ENCODE data around the gene DPY19L3. TPM values are rescaled to one million over a fixed set of nuclear protein-coding genes. Genes with fewer than 3 reads are reported as not detected.

Gene DPY19L3
- total and polyA plus RNA-seq, 2 donors (not counting 1 experiment from before 2014, with no cell fraction given): 18.8 to 24.2 TPM

DNA sequence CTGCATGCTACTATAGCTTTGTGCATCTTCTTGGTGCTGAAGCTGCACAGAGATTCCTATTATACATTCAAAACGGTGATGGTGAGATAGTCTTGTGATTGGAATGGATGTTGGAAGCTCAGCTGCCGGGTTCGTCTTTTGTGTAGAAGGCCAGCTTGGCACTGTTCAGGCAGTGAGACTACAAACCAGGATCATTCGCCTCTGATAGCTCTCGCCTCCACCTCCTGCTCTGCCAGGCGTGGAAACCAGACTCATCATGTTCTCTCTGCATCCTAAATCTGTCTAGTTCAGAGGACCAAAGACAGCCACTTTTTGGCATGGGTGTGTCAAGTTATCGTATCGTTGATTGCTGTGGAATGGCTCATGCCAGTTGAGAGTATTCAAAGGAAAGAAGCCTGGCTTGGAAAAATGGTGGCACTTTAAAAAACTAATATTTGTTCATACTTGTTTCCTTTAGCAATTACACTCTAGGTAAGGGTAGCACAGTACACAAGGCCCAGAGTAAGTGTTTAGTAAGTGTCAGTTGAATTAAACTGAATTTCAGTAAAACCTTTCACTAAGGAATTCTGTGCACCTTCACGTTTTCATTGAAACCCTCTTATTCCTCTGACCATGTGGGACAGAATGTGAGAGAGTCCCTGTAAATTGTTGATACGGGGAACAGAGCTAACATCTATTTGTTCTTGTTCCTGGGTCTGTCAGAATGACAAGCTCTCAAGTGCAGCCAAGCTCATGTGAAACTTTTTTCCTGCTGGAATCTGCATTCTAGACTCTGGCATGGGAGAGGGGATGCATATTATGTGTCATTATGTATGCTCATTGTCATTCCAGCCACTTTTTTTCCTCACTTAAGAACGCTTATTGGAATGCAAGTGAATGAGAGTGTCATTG lies 69.8 kb downstream of the DPY19L3 start:
- no peak overlapping the region for H2AFZ ChIP-seq (ENCODE audit: low read length)

DNA sequence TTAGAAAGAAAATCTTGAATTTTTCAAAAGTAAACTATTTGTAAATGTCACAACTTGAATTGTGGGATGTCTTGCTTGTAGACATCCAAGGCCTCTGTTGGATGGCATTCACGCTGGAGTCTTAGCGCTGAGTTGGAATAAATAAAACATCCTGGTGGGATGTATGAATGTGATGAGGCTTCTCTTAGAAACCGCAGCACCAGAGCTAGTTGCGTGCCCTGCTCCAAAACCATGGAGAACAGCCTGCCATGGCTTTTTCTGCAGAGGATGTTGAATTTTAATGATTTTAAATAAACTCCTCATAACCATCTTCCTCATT lies 70.4 kb downstream of the DPY19L3 start:
- H3K27ac ChIP-seq (ENCODE audit: insufficient read depth, low read length): no peak overlapping the region
- no peak overlapping the region for H3K4me2 ChIP-seq (ENCODE audit: extremely low read depth, insufficient read depth, low read length)
- H2AFZ ChIP-seq (ENCODE audit: low read length): no peak overlapping the region
- TF ChIP-seq, protein P1, sequence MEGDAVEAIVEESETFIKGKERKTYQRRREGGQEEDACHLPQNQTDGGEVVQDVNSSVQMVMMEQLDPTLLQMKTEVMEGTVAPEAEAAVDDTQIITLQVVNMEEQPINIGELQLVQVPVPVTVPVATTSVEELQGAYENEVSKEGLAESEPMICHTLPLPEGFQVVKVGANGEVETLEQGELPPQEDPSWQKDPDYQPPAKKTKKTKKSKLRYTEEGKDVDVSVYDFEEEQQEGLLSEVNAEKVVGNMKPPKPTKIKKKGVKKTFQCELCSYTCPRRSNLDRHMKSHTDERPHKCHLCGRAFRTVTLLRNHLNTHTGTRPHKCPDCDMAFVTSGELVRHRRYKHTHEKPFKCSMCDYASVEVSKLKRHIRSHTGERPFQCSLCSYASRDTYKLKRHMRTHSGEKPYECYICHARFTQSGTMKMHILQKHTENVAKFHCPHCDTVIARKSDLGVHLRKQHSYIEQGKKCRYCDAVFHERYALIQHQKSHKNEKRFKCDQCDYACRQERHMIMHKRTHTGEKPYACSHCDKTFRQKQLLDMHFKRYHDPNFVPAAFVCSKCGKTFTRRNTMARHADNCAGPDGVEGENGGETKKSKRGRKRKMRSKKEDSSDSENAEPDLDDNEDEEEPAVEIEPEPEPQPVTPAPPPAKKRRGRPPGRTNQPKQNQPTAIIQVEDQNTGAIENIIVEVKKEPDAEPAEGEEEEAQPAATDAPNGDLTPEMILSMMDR (conservative IDR thresholded peaks at IDR 0.05 in 1 of 2, IDR thresholded peaks at IDR 0.05 in 1 of 2; ENCODE audit: low read depth in 1 of 2, low read length in 2 of 2): no peak
- no peak for TF ChIP-seq EZH2 (IDR thresholded peaks at IDR 0.05; ENCODE audit: low read length, missing control alignments)
- peaks cover 5% of the 10 kb centered on the region for H3K36me3 ChIP-seq (ENCODE audit: control insufficient read depth, insufficient read depth, low read length)
- no peaks in the 10 kb centered on the region for H3K9me3 ChIP-seq (ENCODE audit: control insufficient read depth, insufficient read depth, low read depth, low read length)
- no peak overlapping the region for H3K4me3 ChIP-seq (replicated peaks in 1 of 4; ENCODE audit: control extremely low read depth in 1 of 4, insufficient read depth in 1 of 4, low read depth in 3 of 4, low read length in 4 of 4)
- no peak overlapping the region for H3K9ac ChIP-seq (ENCODE audit: insufficient read depth, low read length)
- H3K4me1 ChIP-seq (ENCODE audit: control insufficient read depth, extremely low read depth, insufficient read depth, low read length): no peaks in the 10 kb centered on the region
- no peaks in the 10 kb centered on the region for H3K27me3 ChIP-seq (ENCODE audit: control insufficient read depth, insufficient read depth, low read length)
- no peak for DNase-seq (ENCODE audit: low read depth in 2 of 2)
- H4K20me1 ChIP-seq (ENCODE audit: control insufficient read depth, extremely low read depth, insufficient read depth, low read length): no peaks in the 10 kb centered on the region
- no peaks in the 10 kb centered on the region for H3K79me2 ChIP-seq (ENCODE audit: control insufficient read depth, insufficient read depth, low read length)

More for the DNA sequence above, 69.8 kb downstream of the DPY19L3 start:
- no peak for TF ChIP-seq EZH2 (IDR thresholded peaks at IDR 0.05; ENCODE audit: low read length, missing control alignments)
- TF ChIP-seq, protein P1 (conservative IDR thresholded peaks at IDR 0.05 in 1 of 2, IDR thresholded peaks at IDR 0.05 in 1 of 2; ENCODE audit: low read depth in 1 of 2, low read length in 2 of 2): no peak
- H3K9ac ChIP-seq (ENCODE audit: insufficient read depth, low read length): no peak overlapping the region
- no peak for DNase-seq (ENCODE audit: low read depth in 2 of 2)
- no peaks in the 10 kb centered on the region for H3K9me3 ChIP-seq (ENCODE audit: control insufficient read depth, insufficient read depth, low read depth, low read length)
- H3K79me2 ChIP-seq (ENCODE audit: control insufficient read depth, insufficient read depth, low read length): no peaks in the 10 kb centered on the region
- H3K36me3 ChIP-seq (ENCODE audit: control insufficient read depth, insufficient read depth, low read length): peaks cover 5% of the 10 kb centered on the region
- no peak overlapping the region for H3K4me2 ChIP-seq (ENCODE audit: extremely low read depth, insufficient read depth, low read length)
- H3K4me1 ChIP-seq (ENCODE audit: control insufficient read depth, extremely low read depth, insufficient read depth, low read length): no peaks in the 10 kb centered on the region
- no peak overlapping the region for H3K4me3 ChIP-seq (replicated peaks in 1 of 4; ENCODE audit: control extremely low read depth in 1 of 4, insufficient read depth in 1 of 4, low read depth in 3 of 4, low read length in 4 of 4)
- H4K20me1 ChIP-seq (ENCODE audit: control insufficient read depth, extremely low read depth, insufficient read depth, low read length): no peaks in the 10 kb centered on the region
- H3K27me3 ChIP-seq (ENCODE audit: control insufficient read depth, insufficient read depth, low read length): no peaks in the 10 kb centered on the region
- H3K27ac ChIP-seq (ENCODE audit: insufficient read depth, low read length): no peak overlapping the region

DNA sequence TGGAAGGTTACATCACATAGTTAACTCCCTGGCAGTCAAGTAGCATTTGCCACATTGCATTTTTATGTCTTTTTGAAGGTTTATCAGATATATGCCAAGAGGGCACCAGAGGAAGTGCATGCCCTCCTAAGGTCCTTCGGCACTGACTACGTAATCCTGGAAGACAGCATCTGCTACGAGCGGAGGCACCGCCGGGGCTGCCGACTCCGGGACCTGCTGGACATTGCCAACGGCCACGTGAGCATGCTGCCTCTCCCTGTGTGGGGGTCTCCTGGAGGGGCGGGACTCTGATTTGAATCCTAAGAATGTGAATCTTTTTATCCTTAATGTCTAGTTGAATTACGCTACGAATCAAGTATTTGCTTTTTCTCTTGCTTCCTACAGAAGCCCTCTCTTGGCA lies 74.8 kb downstream of the DPY19L3 start:
- H3K4me2 ChIP-seq (ENCODE audit: extremely low read depth, insufficient read depth, low read length): no peak overlapping the region
- no peak overlapping the region for H3K9ac ChIP-seq (ENCODE audit: insufficient read depth, low read length)
- H3K4me3 ChIP-seq (replicated peaks in 1 of 4; ENCODE audit: control extremely low read depth in 1 of 4, insufficient read depth in 1 of 4, low read depth in 3 of 4, low read length in 4 of 4): no peak overlapping the region
- H3K27me3 ChIP-seq (ENCODE audit: control insufficient read depth, insufficient read depth, low read length): no peaks in the 10 kb centered on the region
- no peak overlapping the region for H3K27ac ChIP-seq (ENCODE audit: insufficient read depth, low read length)
- H3K9me3 ChIP-seq (ENCODE audit: control insufficient read depth, insufficient read depth, low read depth, low read length): no peaks in the 10 kb centered on the region
- TF ChIP-seq, protein P1 (conservative IDR thresholded peaks at IDR 0.05 in 1 of 2, IDR thresholded peaks at IDR 0.05 in 1 of 2; ENCODE audit: low read depth in 1 of 2, low read length in 2 of 2): no peak
- TF ChIP-seq EZH2 (IDR thresholded peaks at IDR 0.05; ENCODE audit: low read length, missing control alignments): no peak
- H4K20me1 ChIP-seq (ENCODE audit: control insufficient read depth, extremely low read depth, insufficient read depth, low read length): no peaks in the 10 kb centered on the region
- DNase-seq (ENCODE audit: low read depth in 2 of 2): no peak
- peaks cover 5% of the 10 kb centered on the region for H3K36me3 ChIP-seq (ENCODE audit: control insufficient read depth, insufficient read depth, low read length)
- no peaks in the 10 kb centered on the region for H3K4me1 ChIP-seq (ENCODE audit: control insufficient read depth, extremely low read depth, insufficient read depth, low read length)
- no peaks in the 10 kb centered on the region for H3K79me2 ChIP-seq (ENCODE audit: control insufficient read depth, insufficient read depth, low read length)
- no peak overlapping the region for H2AFZ ChIP-seq (ENCODE audit: low read length)

Measured in fibroblast of lung (primary cell).